ENCODE results near the gene ZNF664. TPM values are rescaled to one million over a fixed set of nuclear protein-coding genes. Genes with fewer than 3 reads are reported as not detected.

Gene ZNF664
- total RNA-seq, 1 donor: 95.2 TPM

- H3K27me3 ChIP-seq (ENCODE audit: insufficient read depth, low read length): no peaks in the 10 kb centered on the region
- H3K79me2 ChIP-seq (ENCODE audit: insufficient read depth, low read length): peaks cover 52% of the 10 kb centered on the region
- no peak overlapping the region for H3K4me2 ChIP-seq (ENCODE audit: insufficient read depth, low read length)
- peaks cover 12% of the 10 kb centered on the region for H4K20me1 ChIP-seq (ENCODE audit: insufficient read depth, low read length)
- H3K27ac ChIP-seq (ENCODE audit: low read depth, low read length): peak overlapping the region; percentile 41
- no peak overlapping the region for H3K4me3 ChIP-seq (ENCODE audit: insufficient read depth, low read length)
- peaks cover 5% of the 10 kb centered on the region for H3K36me3 ChIP-seq (ENCODE audit: insufficient read depth, low read length)
- peaks cover 35% of the 10 kb centered on the region for H3K4me1 ChIP-seq (ENCODE audit: insufficient read depth, low read length)
- no peak for TF ChIP-seq CTCF (IDR thresholded peaks at IDR 0.05; ENCODE audit: extremely low read depth, low read depth, low read length)
- H3K9me3 ChIP-seq (ENCODE audit: low read depth, low read length): no peaks in the 10 kb centered on the region
- DNase-seq (ENCODE audit: insufficient read length, low spot score, missing footprints): no peak
- H2AFZ ChIP-seq (ENCODE audit: low read length): peak overlapping the region; percentile 24
Observed at GRCh38 chr12:123986374-123986965, 13.5 kb downstream of the ZNF664 start.

- Histone ChIP-seq H3K27me3 (ENCODE audit: insufficient read depth, low read length) (no peaks in the 10 kb centered on the region), H3K27ac (ENCODE audit: low read depth, low read length) (peak overlapping the region; percentile 41), H3K4me1 (ENCODE audit: insufficient read depth, low read length) (peaks cover 41% of the 10 kb centered on the region), H3K36me3 (ENCODE audit: insufficient read depth, low read length) (peaks cover 5% of the 10 kb centered on the region), H3K9me3 (ENCODE audit: low read depth, low read length) (no peaks in the 10 kb centered on the region), H3K79me2 (ENCODE audit: insufficient read depth, low read length) (peaks cover 48% of the 10 kb centered on the region), H3K4me3 (ENCODE audit: insufficient read depth, low read length) (no peak overlapping the region), H2AFZ (ENCODE audit: low read length) (no peak overlapping the region), H4K20me1 (ENCODE audit: insufficient read depth, low read length) (peaks cover 10% of the 10 kb centered on the region), H3K4me2 (ENCODE audit: insufficient read depth, low read length) (no peak overlapping the region)
- no peak for DNase-seq (ENCODE audit: insufficient read length, low spot score, missing footprints)
- no peak for TF ChIP-seq CTCF (IDR thresholded peaks at IDR 0.05; ENCODE audit: extremely low read depth, low read depth, low read length)
Observed at GRCh38 chr12:123987022-123987421, 14.0 kb downstream of the ZNF664 start.

- Histone ChIP-seq H3K4me2 (ENCODE audit: insufficient read depth, low read length) (no peak overlapping the region), H3K4me3 (ENCODE audit: insufficient read depth, low read length) (no peak overlapping the region), H3K9me3 (ENCODE audit: low read depth, low read length) (no peaks in the 10 kb centered on the region), H2AFZ (ENCODE audit: low read length) (no peak overlapping the region), H3K27ac (ENCODE audit: low read depth, low read length) (no peak overlapping the region), H3K36me3 (ENCODE audit: insufficient read depth, low read length) (peaks cover 10% of the 10 kb centered on the region), H3K4me1 (ENCODE audit: insufficient read depth, low read length) (peaks cover 47% of the 10 kb centered on the region), H3K27me3 (ENCODE audit: insufficient read depth, low read length) (no peaks in the 10 kb centered on the region), H4K20me1 (ENCODE audit: insufficient read depth, low read length) (peaks cover 9% of the 10 kb centered on the region), H3K79me2 (ENCODE audit: insufficient read depth, low read length) (peaks cover 42% of the 10 kb centered on the region)
- TF ChIP-seq CTCF (IDR thresholded peaks at IDR 0.05; ENCODE audit: extremely low read depth, low read depth, low read length): no peak
- no peak for DNase-seq (ENCODE audit: insufficient read length, low spot score, missing footprints)
Observed at GRCh38 chr12:123989168-123989567, 16.2 kb downstream of the ZNF664 start.

GRCh38 chr12:123989753-123990152 is 16.7 kb downstream of the ZNF664 start:
- H2AFZ ChIP-seq (ENCODE audit: low read length): no peak overlapping the region
- H3K4me2 ChIP-seq (ENCODE audit: insufficient read depth, low read length): no peak overlapping the region
- no peak overlapping the region for H3K4me3 ChIP-seq (ENCODE audit: insufficient read depth, low read length)
- H3K79me2 ChIP-seq (ENCODE audit: insufficient read depth, low read length): peaks cover 41% of the 10 kb centered on the region
- peaks cover 8% of the 10 kb centered on the region for H4K20me1 ChIP-seq (ENCODE audit: insufficient read depth, low read length)
- H3K36me3 ChIP-seq (ENCODE audit: insufficient read depth, low read length): peaks cover 10% of the 10 kb centered on the region
- DNase-seq (ENCODE audit: insufficient read length, low spot score, missing footprints): no peak
- H3K9me3 ChIP-seq (ENCODE audit: low read depth, low read length): no peaks in the 10 kb centered on the region
- peaks cover 50% of the 10 kb centered on the region for H3K4me1 ChIP-seq (ENCODE audit: insufficient read depth, low read length)
- H3K27me3 ChIP-seq (ENCODE audit: insufficient read depth, low read length): no peaks in the 10 kb centered on the region
- no peak for TF ChIP-seq CTCF (IDR thresholded peaks at IDR 0.05; ENCODE audit: extremely low read depth, low read depth, low read length)
- H3K27ac ChIP-seq (ENCODE audit: low read depth, low read length): no peak overlapping the region
